Endothelial cell of umbilical vein (primary cell): ENCODE data around the gene OSBPL8. TPM values are rescaled to one million over a fixed set of nuclear protein-coding genes. Genes with fewer than 3 reads are reported as not detected.

Experiments used
- BruUV-seq: library from RNA; stranded (reverse); fragments of 400-500 nt; replicated peaks from 2 replicates; lab custom pipeline; 2021; lab: Mats Ljungman, UMichigan
- CTCF ChIA-PET: fragments of 300-600, 350-600 bp; sonication (Branson Sonifier 250); formaldehyde crosslinking; loops from one replicate; lab custom pipeline; 2021; ENCODE audit warnings: antibody characterized with exemption, inconsistent platforms; lab: Charles Lee
- POLR2A ChIA-PET: fragments of 300-600, 350-600 bp; sonication (Branson Sonifier 250); formaldehyde crosslinking; loops from one replicate; lab custom pipeline; 2021; ENCODE audit warnings: antibody characterized with exemption, inconsistent platforms; lab: Charles Lee
- DNase-seq: peaks from one replicate; pipeline ENCODE4 v3.0.0-alpha.2; 2011; ENCODE audit warnings: low read depth, low spot score
- FAIRE-seq: peaks from 2 replicates; lab custom pipeline; 2011; peaks lifted over from hg19 to GRCh38; lab: Jason Lieb, UNC
- H2AFZ ChIP-seq: 2 replicates; pipeline ENCODE4 v1.6.0; 2012; ENCODE audit warnings: low read depth, low read length, control low read depth, inconsistent platforms
- H3K27ac ChIP-seq: 2 replicates; pipeline ENCODE4 v1.5.1; 2011; ENCODE audit warnings: low read depth, mild to moderate bottlenecking, control low read depth, low read length, moderate library complexity; ENCODE audit not compliant: insufficient read depth
- H3K27me3 ChIP-seq, 2 experiments: 2 replicates each; pipeline versions ENCODE4 v1.6.0 to v1.6.1; 2011; ENCODE audit warnings: low read length in 2 of 2, mixed read lengths in 1 of 2; ENCODE audit not compliant: control insufficient read depth in 2 of 2, insufficient read depth in 2 of 2
- H3K36me3 ChIP-seq, 2 experiments: 2 replicates in 1 of 2; 3 replicates in 1 of 2; pipeline ENCODE4 v1.5.1; 2011; ENCODE audit warnings: low read length in 2 of 2, mild to moderate bottlenecking in 1 of 2, moderate library complexity in 1 of 2; ENCODE audit not compliant: control insufficient read depth in 2 of 2, insufficient read depth in 2 of 2; ENCODE audit errors: extremely low read depth in 1 of 2
- H3K4me1 ChIP-seq: 3 replicates; pipeline ENCODE4 v1.5.1; 2011; ENCODE audit warnings: mild to moderate bottlenecking, low read length; ENCODE audit not compliant: control insufficient read depth, insufficient read depth; ENCODE audit errors: extremely low read depth
- H3K4me2 ChIP-seq: 2 replicates; pipeline ENCODE4 v1.6.1; 2011; ENCODE audit warnings: low read length, control low read depth, mixed read lengths; ENCODE audit not compliant: insufficient read depth
- H3K4me3 ChIP-seq, 3 experiments: fragments of 200-600 bp in 1 of 3; sonication (generic), shearing (Covaris generic) in 1 of 3; replicated peaks in 1 of 3; 2 replicates each; pipeline ENCODE4 v1.5.1; 2011 to 2016; ENCODE audit warnings: control low read depth in 3 of 3, low read length in 3 of 3, mild to moderate bottlenecking in 2 of 3, inconsistent platforms in 1 of 3, low read depth in 1 of 3, moderate library complexity in 1 of 3; ENCODE audit not compliant: insufficient read depth in 1 of 3
- H3K79me2 ChIP-seq: 2 replicates; pipeline ENCODE4 v1.6.0; 2012; ENCODE audit warnings: low read length, inconsistent platforms; ENCODE audit not compliant: control insufficient read depth, insufficient read depth
- H3K9ac ChIP-seq: replicated peaks from 2 replicates; pipeline ENCODE3; 2011; ENCODE audit warnings: low read length, control low read depth; ENCODE audit not compliant: insufficient read depth; ENCODE audit errors: extremely low read depth
- H3K9me1 ChIP-seq: replicated peaks from 3 replicates; pipeline ENCODE4 v1.6.0; 2011; ENCODE audit warnings: mild to moderate bottlenecking, low read length; ENCODE audit not compliant: control insufficient read depth, insufficient read depth; ENCODE audit errors: extremely low read depth
- H3K9me3 ChIP-seq: replicated peaks from 2 replicates; pipeline ENCODE4 v1.5.1; 2012; ENCODE audit warnings: low read length, inconsistent platforms; ENCODE audit not compliant: control insufficient read depth, insufficient read depth
- H4K20me1 ChIP-seq: replicated peaks from 2 replicates; pipeline ENCODE3; 2011; ENCODE audit warnings: mild to moderate bottlenecking, low read length; ENCODE audit not compliant: control insufficient read depth, insufficient read depth; ENCODE audit errors: extremely low read depth
- EZH2 ChIP-seq: IDR thresholded peaks from 2 replicates; pipeline ENCODE4 v1.6.1; 2012; ENCODE audit warnings: borderline replicate concordance, low read depth, mild to moderate bottlenecking, moderate library complexity, low read length, inconsistent platforms; ENCODE audit not compliant: severe bottlenecking
- FOS ChIP-seq: IDR thresholded peaks from 2 replicates; pipeline ENCODE4 v1.6.1; 2011; ENCODE audit warnings: mild to moderate bottlenecking, low read length, moderate library complexity, borderline replicate concordance; ENCODE audit not compliant: insufficient read depth
- GATA2 ChIP-seq: IDR thresholded peaks from 2 replicates; pipeline ENCODE4 v1.7.0; 2011; ENCODE audit warnings: low read depth, mild to moderate bottlenecking, moderate library complexity, mixed read lengths, low read length; ENCODE audit not compliant: insufficient read length, insufficient read depth
- JUN ChIP-seq: IDR thresholded peaks from 2 replicates; pipeline ENCODE4 v1.6.1; 2011; ENCODE audit warnings: borderline replicate concordance, low read depth; ENCODE audit not compliant: insufficient read length, insufficient read depth
- MYC ChIP-seq: IDR thresholded peaks from one replicate; pipeline ENCODE4 v1.6.1; 2011; ENCODE audit warnings: mild to moderate bottlenecking, low read depth, low read length
- POLR2A ChIP-seq: IDR thresholded peaks from 2 replicates; pipeline ENCODE4 v1.6.1; 2012; ENCODE audit warnings: low read depth, mild to moderate bottlenecking, control low read depth, low read length
- POLR2AphosphoS5 ChIP-seq: IDR thresholded peaks from 2 replicates; pipeline ENCODE4 v1.6.1; 2012; ENCODE audit warnings: low read depth, mild to moderate bottlenecking, control low read depth, low read length, moderate library complexity; ENCODE audit not compliant: insufficient read depth
- dilution Hi-C: fragments of 300-500 bp; cut with MboI; formaldehyde crosslinking; loops from one replicate; pipeline ENCODE4 v1.15.0; 2019; ENCODE audit warnings: low sequenced_read_pairs; ENCODE audit not compliant: extremely low pct_ligation_motif_present
- intact Hi-C: fragments of 100-400 bp; cut with micrococcal nuclease; formaldehyde crosslinking; loops from one replicate; pipeline ENCODE4 v1.10.0; 2022
- polyA plus RNA-seq, 4 experiments: library from polyadenylated mRNA; depleted of rRNA in 3 of 4; stranded (reverse) in 3 of 4; unstranded in 1 of 4; fragments of >200 nt; gene quantifications; 2 replicates each; pipeline versions ENCODE4 v1.2.1 to v1.2.3, GENCODE V29; 2011 to 2012; ENCODE audit warnings: missing spikeins in 1 of 4
- total RNA-seq: library from RNA; stranded (reverse); gene quantifications from 2 replicates; pipeline ENCODE4 v1.2.3, GENCODE V29; 2021
- TF ChIP-seq, protein P1 (sequence below): IDR thresholded peaks from 2 replicates; pipeline ENCODE4 v1.6.1; 2011; ENCODE audit not compliant: insufficient read depth, insufficient read length
- TF ChIP-seq, protein P2 (sequence below), 2 donors: IDR thresholded peaks; 1 replicate in 1 of 2; 2 replicates in 1 of 2; pipeline ENCODE4 v1.5.1; 2011; ENCODE audit warnings: low read length in 2 of 2, mild to moderate bottlenecking in 2 of 2, moderate library complexity in 2 of 2, control low read depth in 1 of 2, inconsistent platforms in 1 of 2, low read depth in 1 of 2; ENCODE audit not compliant: insufficient read depth in 1 of 2; ENCODE audit errors: extremely low read depth in 1 of 2

OSBPL8 gene
- total and polyA plus RNA-seq, 2 donors (not counting 3 experiments of a cell fraction or from before 2014, with no cell fraction given), result 10.3 to 47.6 TPM

DNA sequence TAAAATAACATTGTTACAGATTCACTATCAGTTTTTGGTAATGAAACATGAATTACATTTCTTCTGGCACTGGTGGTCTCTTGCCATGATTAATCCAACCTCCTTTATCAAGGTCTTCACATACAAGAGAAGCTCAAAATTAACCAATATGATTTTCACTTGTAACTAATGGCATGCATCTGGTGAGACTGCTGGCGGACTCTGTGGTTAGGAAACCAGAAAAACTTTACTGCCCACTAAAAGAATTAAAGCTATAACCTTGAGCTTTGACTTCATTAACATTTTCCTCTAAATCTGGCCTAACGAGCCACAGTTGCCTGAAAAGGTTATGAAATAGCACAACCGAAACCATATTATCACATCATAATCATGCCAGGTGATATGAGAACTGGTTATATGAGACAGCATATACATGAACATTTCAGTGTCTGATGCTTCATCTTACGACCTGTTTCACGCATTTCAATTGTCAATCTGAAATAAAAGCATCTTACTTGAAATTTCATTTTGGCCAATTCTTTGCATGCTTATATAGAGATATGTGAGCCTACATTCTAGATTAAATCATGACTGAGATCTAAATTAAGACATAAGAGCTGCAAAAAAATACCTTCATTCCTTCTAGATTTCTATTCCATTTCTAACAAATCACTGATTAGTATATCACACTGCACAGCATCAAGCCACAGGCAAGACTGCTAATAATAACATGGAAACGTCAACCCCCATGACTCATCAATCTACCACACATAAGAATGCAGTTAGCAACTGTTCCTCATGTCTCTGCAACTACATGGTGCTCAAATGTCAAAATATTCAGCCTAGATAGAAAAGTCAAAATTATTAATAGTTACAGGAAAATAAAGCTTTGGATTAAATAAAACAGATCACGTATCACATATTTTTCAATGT, 89.3 kb downstream of the OSBPL8 start:
- Histone ChIP-seq H3K79me2 (peaks cover 6% of the 10 kb centered on the region), H4K20me1 (no peaks in the 10 kb centered on the region), H2AFZ (no peak overlapping the region), H3K4me1 (peaks cover 8% of the 10 kb centered on the region), H3K4me2 (no peak overlapping the region), H3K27ac (no peak overlapping the region), H3K9ac (no peak overlapping the region), H3K36me3 (no peaks in the 10 kb centered on the region), H3K9me1 (no peaks in the 10 kb centered on the region), H3K27me3 (no peaks in the 10 kb centered on the region), H3K4me3 (no peak overlapping the region), H3K9me3 (no peaks in the 10 kb centered on the region)
- FAIRE-seq, result peak; percentile 73
- BruUV-seq, result no TSS peak
- TF ChIP-seq POLR2AphosphoS5, result no peak
- peak; percentile 89 for TF ChIP-seq FOS
- TF ChIP-seq JUN, result peak; percentile 88
- TF ChIP-seq, protein P1, sequence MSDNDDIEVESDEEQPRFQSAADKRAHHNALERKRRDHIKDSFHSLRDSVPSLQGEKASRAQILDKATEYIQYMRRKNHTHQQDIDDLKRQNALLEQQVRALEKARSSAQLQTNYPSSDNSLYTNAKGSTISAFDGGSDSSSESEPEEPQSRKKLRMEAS, result no peak
- CTCF ChIA-PET, result interaction anchor here (0.6 to 4.4 kb wide), 3 partner anchors 13 to 117 kb away, joined by 3 to 14 read pairs (median 9); no protein-coding TSS in a partner anchor
- dilution Hi-C loops (no loop called here), intact Hi-C loops (no loop called here)
- peak; percentile 68 for DNase-seq
- POLR2A ChIA-PET, result no interaction called here

DNA sequence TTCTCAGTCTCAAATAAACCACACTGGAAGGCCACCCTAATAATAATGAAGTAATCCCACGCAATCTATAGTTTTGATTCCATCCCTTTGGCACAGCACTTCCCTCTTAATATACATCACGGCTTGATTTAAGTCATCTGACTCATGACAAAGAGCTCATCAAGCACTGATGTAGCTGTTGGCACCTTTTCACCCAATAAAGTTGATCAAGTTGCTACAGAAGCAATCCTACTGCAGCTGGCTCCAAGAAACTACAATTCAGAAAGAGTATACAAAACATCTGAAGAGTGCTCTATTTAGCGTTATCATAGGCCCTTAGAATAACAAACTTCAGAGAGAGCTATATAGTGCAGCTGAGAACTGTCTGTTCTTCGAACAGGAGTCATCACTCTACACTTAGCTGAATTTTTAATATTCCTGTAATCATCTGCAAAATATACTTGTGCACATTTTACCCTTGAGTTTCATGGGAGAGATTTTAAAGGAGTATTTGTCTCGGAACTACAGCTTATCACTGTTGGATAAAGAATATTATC, 94.9 kb downstream of the OSBPL8 start:
- Histone ChIP-seq H3K4me2 (no peak overlapping the region), H2AFZ (no peak overlapping the region), H3K9ac (no peak overlapping the region), H3K9me1 (no peaks in the 10 kb centered on the region), H3K36me3 (no peaks in the 10 kb centered on the region), H3K79me2 (peaks cover 2% of the 10 kb centered on the region), H3K27me3 (no peaks in the 10 kb centered on the region), H3K4me3 (no peak overlapping the region), H3K27ac (no peak overlapping the region), H4K20me1 (no peaks in the 10 kb centered on the region), H3K9me3 (no peaks in the 10 kb centered on the region), H3K4me1 (no peaks in the 10 kb centered on the region)
- TF ChIP-seq, protein P2, sequence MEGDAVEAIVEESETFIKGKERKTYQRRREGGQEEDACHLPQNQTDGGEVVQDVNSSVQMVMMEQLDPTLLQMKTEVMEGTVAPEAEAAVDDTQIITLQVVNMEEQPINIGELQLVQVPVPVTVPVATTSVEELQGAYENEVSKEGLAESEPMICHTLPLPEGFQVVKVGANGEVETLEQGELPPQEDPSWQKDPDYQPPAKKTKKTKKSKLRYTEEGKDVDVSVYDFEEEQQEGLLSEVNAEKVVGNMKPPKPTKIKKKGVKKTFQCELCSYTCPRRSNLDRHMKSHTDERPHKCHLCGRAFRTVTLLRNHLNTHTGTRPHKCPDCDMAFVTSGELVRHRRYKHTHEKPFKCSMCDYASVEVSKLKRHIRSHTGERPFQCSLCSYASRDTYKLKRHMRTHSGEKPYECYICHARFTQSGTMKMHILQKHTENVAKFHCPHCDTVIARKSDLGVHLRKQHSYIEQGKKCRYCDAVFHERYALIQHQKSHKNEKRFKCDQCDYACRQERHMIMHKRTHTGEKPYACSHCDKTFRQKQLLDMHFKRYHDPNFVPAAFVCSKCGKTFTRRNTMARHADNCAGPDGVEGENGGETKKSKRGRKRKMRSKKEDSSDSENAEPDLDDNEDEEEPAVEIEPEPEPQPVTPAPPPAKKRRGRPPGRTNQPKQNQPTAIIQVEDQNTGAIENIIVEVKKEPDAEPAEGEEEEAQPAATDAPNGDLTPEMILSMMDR (IDR thresholded peaks at IDR 0.05; ENCODE audit: extremely low read depth in 1 of 2, insufficient read depth in 1 of 2, low read depth in 1 of 2, low read length in 2 of 2), result no peak
- TF ChIP-seq EZH2, result no peak
- no peak for TF ChIP-seq JUN
- TF ChIP-seq, protein P1, result no peak
- no peak for TF ChIP-seq GATA2
- TF ChIP-seq POLR2AphosphoS5, result no peak
- no peak for TF ChIP-seq FOS
- no peak for TF ChIP-seq POLR2A
- no peak for TF ChIP-seq MYC
- intact Hi-C loops, result no loop called here
- POLR2A ChIA-PET, result no interaction called here
- FAIRE-seq (no peak), DNase-seq (no peak)
- dilution Hi-C loops, result no loop called here
- CTCF ChIA-PET, result interaction anchor here (1.5 to 1.6 kb wide), 3 partner anchors 8 to 546 kb away, joined by 4 to 6 read pairs (median 4); no protein-coding TSS in a partner anchor
- no TSS peak for BruUV-seq
